ENCODE measurements around the gene CENPP.

GRCh38 chr9:92638621-92639101 is 312.9 kb downstream of the CENPP start:
- no peak for TF ChIP-seq CTCF (IDR thresholded peaks at IDR 0.05; ENCODE audit: insufficient read depth, low read depth, low read length)
- no peak for TF ChIP-seq EZH2 (IDR thresholded peaks at IDR 0.05; ENCODE audit: insufficient read depth, low read length)

Measured in astrocyte (in vitro differentiated cells and primary cell).